ENCODE results near the gene ENTPD1.
"Not testable (repeated sequence)": the region's sequence is repeated elsewhere in the genome, so short reads cannot be mapped to it uniquely, and the experiment has no call there.

Gene ENTPD1

DNA sequence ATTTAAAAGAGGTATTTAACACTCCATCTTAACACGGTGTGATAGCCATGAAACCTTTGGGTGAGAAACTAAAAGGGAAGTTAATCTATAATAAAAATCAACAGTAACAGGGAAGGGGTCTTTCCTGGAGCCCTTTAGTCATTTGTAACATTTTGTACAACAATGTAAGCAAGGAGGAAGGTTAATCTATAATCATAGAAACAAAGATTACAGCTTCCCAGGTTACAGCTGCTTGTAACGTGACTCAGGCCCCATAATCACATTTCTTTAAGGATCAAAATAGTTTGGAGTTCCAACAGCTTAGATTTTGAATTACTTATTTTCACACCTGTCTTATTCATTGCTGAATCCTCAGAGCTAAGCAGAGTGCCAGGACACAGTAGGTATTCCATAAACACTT is 133.9 kb downstream of the ENTPD1 start:
- no peak for DNase-seq
- in situ Hi-C loops (cut with MboI; ENCODE audit: low pct_unique_long_range_greater_than_20kb, low sequenced_read_pairs): no loop called here

DNA sequence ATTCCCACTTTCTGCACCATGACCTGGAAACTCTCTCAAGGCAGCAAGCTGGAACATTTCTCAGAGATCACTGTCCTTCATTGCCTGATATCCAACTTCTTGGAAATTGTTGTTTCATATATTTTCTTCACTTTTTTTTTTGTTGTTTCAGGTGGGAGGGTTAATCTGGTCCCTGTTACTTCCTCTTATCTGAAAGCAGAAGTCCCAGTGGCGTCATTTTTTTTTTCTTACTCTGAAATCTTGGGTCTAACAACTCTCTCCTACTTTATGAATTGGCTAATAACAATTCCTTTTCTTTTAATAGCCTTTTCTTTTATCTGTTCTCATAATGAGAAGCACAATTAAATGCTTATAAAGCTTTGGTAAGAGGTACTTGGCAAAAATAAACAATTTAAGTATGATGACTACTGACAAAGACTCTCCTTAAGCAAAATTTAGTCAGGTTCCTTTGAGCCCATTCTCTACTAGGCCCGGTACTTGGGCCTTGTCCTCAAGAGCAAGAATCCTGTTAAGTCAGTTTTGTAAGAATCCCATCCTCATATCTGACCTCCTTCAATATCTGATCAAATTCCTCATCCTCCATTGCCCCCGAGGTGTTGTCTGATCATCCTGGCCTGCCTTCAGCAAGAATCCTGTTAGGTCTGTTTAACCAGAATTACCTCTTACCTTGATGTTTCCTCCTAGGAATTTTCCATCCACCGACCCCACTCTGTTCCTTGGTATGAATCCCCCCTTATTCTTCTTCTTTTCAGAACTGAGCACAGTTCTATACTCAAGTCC is 140.3 kb downstream of the ENTPD1 start:
- DNase-seq: peak; percentile 79

DNA sequence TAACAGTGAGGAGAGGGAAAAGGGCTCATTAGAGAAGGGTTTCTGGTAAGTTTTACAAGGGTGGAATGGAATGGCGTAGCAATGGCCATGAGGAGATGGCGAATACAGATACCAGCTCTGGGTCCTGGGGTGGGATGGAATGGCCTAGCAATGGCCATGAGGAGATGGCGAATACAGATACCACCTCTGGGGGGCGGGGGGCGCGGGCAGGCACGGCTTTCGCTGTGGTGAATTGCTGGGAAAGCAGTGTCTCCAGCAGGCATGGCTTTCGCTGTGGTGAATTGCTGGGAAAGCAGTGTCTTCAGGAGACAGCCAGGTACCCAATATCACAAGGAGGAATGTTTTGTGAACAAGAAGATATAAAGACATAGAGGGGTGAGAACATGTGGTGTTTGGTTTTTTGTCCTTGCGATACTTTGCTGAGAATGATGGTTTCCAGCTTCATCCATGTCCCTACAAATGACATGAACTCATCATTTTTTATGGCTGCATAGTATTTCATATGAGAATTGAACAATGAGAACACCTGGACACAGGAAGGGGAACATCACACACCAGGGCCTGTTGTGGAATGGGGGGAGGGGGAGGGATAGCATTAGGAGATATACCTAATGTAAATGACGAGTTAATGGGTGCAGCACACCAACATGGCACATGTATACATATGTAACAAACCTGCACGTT is 150.1 kb downstream of the ENTPD1 start:
- in situ Hi-C loops (cut with MboI; ENCODE audit: low pct_unique_long_range_greater_than_20kb, low sequenced_read_pairs); DNase-seq: not testable (repeated sequence)

More for the DNA sequence above, 140.3 kb downstream of the ENTPD1 start:
- in situ Hi-C loops (cut with MboI; ENCODE audit: low pct_unique_long_range_greater_than_20kb, low sequenced_read_pairs): no loop called here

DNA sequence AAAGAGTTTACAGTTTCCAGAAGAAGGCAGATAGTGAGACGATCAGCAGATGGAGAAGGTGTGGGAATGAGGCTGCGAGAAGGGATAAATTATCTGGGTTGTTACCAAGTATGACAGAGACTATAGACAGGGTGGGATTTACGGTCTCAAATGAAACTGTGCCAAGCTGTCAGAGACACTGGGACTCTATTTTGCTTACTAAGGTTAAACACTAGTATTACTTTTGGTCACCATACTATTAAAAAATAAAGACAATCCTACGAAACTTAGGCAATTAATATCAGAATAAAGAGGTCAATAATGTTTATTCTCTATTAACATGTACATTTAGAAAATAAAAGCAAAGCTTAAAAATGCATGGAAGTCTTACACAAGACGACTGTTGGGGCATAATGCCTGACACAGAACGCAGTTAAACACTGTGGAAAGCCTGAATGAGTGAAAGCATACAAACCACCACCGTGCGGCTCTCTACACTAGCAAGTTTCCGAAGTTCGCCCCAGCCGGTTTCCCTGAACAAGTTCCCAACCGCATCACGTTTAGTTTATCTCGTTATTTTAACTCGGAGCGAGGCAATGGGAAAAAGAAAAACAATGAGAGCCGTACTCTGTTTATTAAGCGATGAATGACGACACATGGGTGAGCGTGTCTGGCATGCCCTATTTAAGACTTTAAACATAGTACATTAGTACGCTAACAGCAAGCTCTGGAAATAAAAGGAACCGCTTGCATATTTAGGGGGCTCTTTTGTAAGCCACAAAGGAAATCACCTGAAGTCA is 150.9 kb downstream of the ENTPD1 start:
- peak; percentile 76 for DNase-seq
- in situ Hi-C loops (cut with MboI; ENCODE audit: low pct_unique_long_range_greater_than_20kb, low sequenced_read_pairs): no loop called here

DNA sequence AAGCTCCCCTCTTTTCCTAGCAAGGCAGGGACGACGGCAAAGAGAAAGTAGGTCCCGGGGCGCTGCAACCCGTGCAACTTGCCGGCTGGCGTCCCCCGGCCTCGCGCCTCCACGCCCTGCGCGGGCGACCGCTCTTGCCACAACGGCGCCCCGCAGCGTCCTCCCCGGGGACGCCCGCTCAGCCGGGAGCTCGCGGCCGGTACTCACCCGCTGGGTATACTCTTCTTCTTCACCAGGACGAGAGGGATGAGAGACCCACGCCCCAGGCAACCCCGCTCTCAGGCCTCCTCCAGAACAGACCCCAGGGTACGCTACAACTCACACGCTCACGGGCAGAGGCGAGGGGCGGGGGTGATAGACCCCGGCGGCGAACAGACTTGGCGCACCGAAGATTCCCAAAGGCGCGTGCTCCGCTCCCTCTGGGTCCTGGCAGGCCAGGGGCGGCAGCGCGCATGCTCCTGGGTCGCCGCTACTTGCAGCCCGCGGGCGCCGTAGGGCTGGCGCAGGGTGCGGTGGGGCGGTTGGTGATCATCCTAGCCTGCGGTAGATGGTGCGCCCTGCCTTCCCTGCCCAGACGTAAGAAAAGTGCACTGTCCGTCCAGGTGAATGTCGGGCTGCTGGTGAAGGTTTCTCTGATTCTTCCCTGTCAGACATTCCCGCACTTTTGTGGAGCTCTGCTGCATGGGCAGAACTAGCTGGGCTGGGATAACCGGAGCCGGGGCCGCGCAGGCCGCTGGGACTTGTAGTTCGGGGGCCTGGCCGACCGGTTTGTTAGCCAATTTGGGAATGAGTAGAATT is 151.7 kb downstream of the ENTPD1 start, which contains the start of gene CC2D2B:
Gene CC2D2B (plus strand): TSS at position 520 of the 798 bp plus-strand sequence. CDS start 3,349 bp downstream, outside the sequence.
- in situ Hi-C loops (cut with MboI; ENCODE audit: low pct_unique_long_range_greater_than_20kb, low sequenced_read_pairs): no loop called here
- peak; percentile 90 for DNase-seq

DNA sequence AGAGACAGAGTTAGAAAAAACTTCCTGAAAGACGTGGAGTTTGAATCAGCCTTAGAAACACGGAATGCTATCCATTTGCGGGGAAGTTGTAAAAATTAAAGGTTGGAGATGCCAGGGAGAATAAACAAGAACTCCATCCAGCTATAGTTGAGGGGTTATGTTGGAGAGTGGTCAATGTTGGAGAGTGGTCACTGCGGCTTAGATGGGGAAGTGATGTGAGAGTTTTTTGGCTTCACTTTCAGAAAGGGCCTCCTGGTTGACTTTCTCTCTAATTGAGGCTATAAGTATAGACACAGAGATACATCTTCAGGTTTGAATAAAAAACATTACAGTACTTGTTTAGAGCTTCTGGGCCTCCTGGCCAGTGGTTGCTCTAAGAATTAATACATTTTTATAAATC is 152.5 kb downstream of the ENTPD1 start:
- no peak for DNase-seq
- in situ Hi-C loops (cut with MboI; ENCODE audit: low pct_unique_long_range_greater_than_20kb, low sequenced_read_pairs): no loop called here

DNA sequence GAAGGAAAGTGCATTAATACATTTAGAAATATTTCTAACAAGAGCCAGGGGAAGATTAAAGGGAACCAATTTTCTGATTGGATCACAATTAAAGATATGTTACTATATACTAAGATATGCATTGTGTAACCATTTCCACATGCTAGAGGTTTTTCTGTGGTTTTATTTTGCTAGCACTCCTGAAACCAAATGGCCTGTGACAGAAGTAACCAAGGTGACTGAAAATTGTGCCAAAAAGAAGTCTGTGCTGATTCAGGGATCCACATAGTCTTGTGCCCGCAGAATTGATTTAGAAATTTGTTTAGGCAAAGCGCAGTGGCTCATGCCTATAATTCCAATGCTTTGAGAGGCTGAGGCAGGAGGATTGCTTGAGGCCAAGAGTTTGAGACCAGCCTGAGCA is 153.6 kb downstream of the ENTPD1 start:
- in situ Hi-C loops (cut with MboI; ENCODE audit: low pct_unique_long_range_greater_than_20kb, low sequenced_read_pairs): no loop called here

DNA sequence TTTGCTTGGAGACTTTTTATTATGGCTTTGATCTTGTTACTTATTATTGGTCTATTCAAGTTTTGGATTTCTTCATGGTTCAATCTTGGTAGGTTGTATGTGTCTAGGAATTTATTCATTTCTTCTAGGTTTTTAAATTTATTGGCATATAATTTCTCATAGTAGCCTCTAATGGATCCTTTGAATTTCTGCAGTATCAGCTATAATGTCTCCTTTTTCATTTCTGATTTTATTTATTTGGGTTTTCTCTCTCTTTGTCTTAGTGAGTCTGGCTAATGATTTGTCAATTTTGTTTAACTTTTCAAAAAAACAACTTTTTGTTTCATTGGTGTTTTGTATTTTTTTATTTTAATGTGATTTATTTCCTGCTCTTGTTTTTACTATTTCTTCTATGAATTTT is 160.1 kb downstream of the ENTPD1 start:
- DNase-seq; in situ Hi-C loops (cut with MboI; ENCODE audit: low pct_unique_long_range_greater_than_20kb, low sequenced_read_pairs): not testable (repeated sequence)

More for the DNA sequence above, 153.6 kb downstream of the ENTPD1 start:
- no peak for DNase-seq
